ENCODE data around the gene NUP50. TPM values are rescaled to one million over a fixed set of nuclear protein-coding genes. Genes with fewer than 3 reads are reported as not detected.

The NUP50 gene
- total RNA-seq, 1 donor = 41.9 TPM

GRCh38 chr22:45221201-45221600 is 57.5 kb downstream of the NUP50 start:
- no peak overlapping the region for H3K4me3 ChIP-seq (ENCODE audit: low read depth, low read length)
- TF ChIP-seq, protein P1, sequence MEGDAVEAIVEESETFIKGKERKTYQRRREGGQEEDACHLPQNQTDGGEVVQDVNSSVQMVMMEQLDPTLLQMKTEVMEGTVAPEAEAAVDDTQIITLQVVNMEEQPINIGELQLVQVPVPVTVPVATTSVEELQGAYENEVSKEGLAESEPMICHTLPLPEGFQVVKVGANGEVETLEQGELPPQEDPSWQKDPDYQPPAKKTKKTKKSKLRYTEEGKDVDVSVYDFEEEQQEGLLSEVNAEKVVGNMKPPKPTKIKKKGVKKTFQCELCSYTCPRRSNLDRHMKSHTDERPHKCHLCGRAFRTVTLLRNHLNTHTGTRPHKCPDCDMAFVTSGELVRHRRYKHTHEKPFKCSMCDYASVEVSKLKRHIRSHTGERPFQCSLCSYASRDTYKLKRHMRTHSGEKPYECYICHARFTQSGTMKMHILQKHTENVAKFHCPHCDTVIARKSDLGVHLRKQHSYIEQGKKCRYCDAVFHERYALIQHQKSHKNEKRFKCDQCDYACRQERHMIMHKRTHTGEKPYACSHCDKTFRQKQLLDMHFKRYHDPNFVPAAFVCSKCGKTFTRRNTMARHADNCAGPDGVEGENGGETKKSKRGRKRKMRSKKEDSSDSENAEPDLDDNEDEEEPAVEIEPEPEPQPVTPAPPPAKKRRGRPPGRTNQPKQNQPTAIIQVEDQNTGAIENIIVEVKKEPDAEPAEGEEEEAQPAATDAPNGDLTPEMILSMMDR (IDR thresholded peaks at IDR 0.05; ENCODE audit: insufficient read depth, low read depth, low read length) = no peak
- DNase-seq (ENCODE audit: low read depth) = no peak

DNA sequence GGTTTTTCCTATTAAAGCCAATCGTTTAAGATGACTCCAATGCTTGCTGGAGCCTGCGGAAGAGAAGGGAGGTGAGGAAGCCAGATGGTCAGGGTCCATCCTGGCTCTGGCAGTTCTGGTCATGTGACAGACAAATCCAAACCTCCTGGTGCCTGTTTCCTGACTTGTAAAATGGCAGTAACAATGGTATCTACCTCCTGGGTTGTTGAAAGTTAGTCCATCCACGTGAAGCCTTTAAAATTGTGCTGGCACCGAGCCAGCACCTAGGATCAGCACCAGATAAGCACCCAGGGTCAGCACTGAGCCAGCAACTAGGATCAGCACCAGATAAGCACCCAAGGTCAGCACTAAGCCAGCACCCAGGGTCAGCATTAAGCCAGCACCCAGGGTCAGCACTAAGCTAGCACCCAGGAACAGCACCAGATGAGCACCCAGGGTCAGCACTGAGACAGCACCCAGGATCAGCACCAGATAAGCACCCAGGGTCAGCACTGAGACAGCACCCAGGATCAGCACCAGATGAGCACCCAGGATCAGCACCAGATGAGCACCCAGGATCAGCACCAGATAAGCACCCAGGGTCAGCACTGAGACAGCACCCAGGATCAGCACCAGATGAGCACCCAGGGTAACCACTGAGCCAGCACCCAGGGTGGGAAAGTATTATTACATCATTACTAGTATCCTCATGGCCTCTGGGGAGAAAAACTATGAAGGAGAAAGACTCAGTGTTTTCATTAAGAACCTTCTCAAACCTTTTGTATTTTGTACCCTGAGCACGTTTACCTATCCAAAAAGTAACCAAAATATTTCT is 59.8 kb downstream of the NUP50 start:
- no peak for DNase-seq (ENCODE audit: low read depth)
- no peak overlapping the region for H3K4me3 ChIP-seq (ENCODE audit: low read depth, low read length)
- TF ChIP-seq, protein P1 (IDR thresholded peaks at IDR 0.05; ENCODE audit: insufficient read depth, low read depth, low read length) = no peak

DNA sequence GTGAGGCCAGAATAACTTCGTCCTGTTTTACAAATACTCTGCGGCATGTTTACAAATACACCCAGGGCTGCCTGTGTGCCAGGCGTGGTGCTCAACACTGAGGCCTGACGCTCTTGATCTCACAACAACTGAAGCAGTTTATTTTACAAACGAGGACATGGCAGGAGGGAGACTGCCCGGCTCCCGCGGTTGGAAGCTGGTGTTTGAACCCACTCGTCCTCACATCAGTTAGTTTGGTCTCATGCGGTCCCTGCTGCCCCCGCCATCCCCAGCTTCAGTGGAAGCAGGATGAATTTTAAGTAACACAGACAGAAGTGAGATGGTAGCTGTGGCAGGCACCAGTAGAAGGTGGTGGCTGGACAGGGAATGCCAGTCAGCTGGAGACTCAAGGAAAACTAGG is 60.6 kb downstream of the NUP50 start:
- no peak for DNase-seq (ENCODE audit: low read depth)
- no peak overlapping the region for H3K4me3 ChIP-seq (ENCODE audit: low read depth, low read length)
- TF ChIP-seq, protein P1 (IDR thresholded peaks at IDR 0.05; ENCODE audit: insufficient read depth, low read depth, low read length) = no peak

GRCh38 chr22:45224988-45225731 is 61.4 kb downstream of the NUP50 start:
- TF ChIP-seq, protein P1 (IDR thresholded peaks at IDR 0.05; ENCODE audit: insufficient read depth, low read depth, low read length) = no peak
- no peak for DNase-seq (ENCODE audit: low read depth)
- no peak overlapping the region for H3K4me3 ChIP-seq (ENCODE audit: low read depth, low read length)

- TF ChIP-seq, protein P1 (IDR thresholded peaks at IDR 0.05; ENCODE audit: insufficient read depth, low read depth, low read length) = no peak
- DNase-seq (ENCODE audit: low read depth) = peak; percentile 87
- no peak overlapping the region for H3K4me3 ChIP-seq (ENCODE audit: low read depth, low read length)
Measured at GRCh38 chr22:45225732-45226502, 62.2 kb downstream of the NUP50 start.

GRCh38 chr22:45226503-45227186 is 62.9 kb downstream of the NUP50 start:
- H3K4me3 ChIP-seq (ENCODE audit: low read depth, low read length) = no peak overlapping the region
- TF ChIP-seq, protein P1 (IDR thresholded peaks at IDR 0.05; ENCODE audit: insufficient read depth, low read depth, low read length) = no peak
- DNase-seq (ENCODE audit: low read depth) = no peak

All from fibroblast of villous mesenchyme (primary cell).